Astrocyte of the spinal cord (primary cell): ENCODE measurements around the gene BDNF.

ENCODE experiments used
- DNase-seq: peaks from one replicate; pipeline ENCODE4 v3.0.0; 2011; ENCODE audit warnings: low read depth, low spot score
- H3K4me3 ChIP-seq: 2 replicates; pipeline ENCODE4 v1.5.1; 2011; ENCODE audit warnings: low read depth, mild to moderate bottlenecking, low read length, moderate library complexity
- CTCF ChIP-seq: IDR thresholded peaks from 2 replicates; pipeline ENCODE4 v1.5.1; 2012; ENCODE audit warnings: low read depth, mild to moderate bottlenecking, low read length, inconsistent platforms
- in situ Hi-C: cut with HindIII; loops from 2 replicates; pipeline ENCODE4 v1.10.0; 2017; ENCODE audit warnings: low sequenced_read_pairs

Gene BDNF

GRCh38 chr11:27651711-27652110, 48.5 kb downstream of the BDNF start:
- no peak for TF ChIP-seq CTCF
- no peak overlapping the region for H3K4me3 ChIP-seq
- in situ Hi-C loops: no loop called here
- DNase-seq: no peak

- in situ Hi-C loops: no loop called here
- no peak for DNase-seq
- H3K4me3 ChIP-seq: no peak overlapping the region
- TF ChIP-seq CTCF: no peak
These were observed 49.3 kb downstream of the BDNF start for GRCh38 chr11:27650988-27651387.

- no peak for DNase-seq
- H3K4me3 ChIP-seq: no peak overlapping the region
- in situ Hi-C loops: no loop called here
These were observed 50.5 kb downstream of the BDNF start for GRCh38 chr11:27649800-27650199.

GRCh38 chr11:27648840-27649239, 51.4 kb downstream of the BDNF start:
- DNase-seq: no peak
- no peak overlapping the region for H3K4me3 ChIP-seq
- TF ChIP-seq CTCF: no peak
- in situ Hi-C loops: no loop called here

More at GRCh38 chr11:27649800-27650199, 50.5 kb downstream of the BDNF start:
- no peak for TF ChIP-seq CTCF

- no peak for DNase-seq
- in situ Hi-C loops: no loop called here
- TF ChIP-seq CTCF: no peak
- no peak overlapping the region for H3K4me3 ChIP-seq
These were observed 54.0 kb downstream of the BDNF start for GRCh38 chr11:27646051-27646818.

GRCh38 chr11:27642954-27643353, 57.3 kb downstream of the BDNF start:
- in situ Hi-C loops: no loop called here
- H3K4me3 ChIP-seq: no peak overlapping the region
- DNase-seq: no peak
- peak; percentile 9 for TF ChIP-seq CTCF
